ENCODE results near the gene MLH3.

Gene MLH3

GRCh38 chr14:75067212-75067611 lies 15.9 kb upstream of the MLH3 start:
- DNase-seq (ENCODE audit: low read depth in 2 of 3, low spot score in 1 of 3) = no peak

DNA sequence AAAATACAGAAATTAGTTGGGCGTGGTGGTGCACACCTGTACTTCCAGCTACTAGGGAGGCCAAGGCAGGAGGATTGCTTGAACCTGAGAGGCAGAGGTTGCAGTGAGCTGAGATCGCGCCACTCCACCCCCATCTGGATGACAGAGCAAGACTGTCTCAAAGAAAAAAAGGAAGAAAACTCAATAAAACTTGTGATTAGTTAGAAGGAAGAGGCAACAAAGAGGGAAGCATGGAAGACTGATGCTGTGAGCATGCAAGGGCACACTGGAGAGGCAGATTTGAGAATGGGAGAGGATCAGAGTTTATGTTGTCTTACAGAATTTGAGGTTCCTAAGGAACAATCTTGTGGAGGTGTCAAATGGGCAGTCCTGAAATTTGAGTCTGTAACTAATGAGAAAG lies 15.4 kb upstream of the MLH3 start:
- DNase-seq (ENCODE audit: low read depth in 2 of 3, low spot score in 1 of 3) = no peak

DNA sequence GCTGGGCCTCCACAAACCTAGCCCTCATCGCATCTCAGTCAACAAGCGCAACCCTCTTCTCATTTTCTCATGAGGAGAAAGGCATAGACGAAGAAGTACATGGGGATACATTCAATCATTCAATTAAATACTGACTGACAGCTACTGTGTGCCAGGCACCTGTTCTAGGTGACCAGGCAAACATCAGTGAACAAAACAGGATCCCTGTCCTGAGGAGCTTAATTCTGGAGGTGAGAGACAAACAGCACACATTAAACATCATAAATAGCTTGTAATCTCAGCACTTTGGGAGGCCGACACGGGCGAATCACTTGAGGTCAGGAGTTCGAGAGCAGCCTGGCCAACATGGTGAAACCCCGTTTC lies 12.9 kb upstream of the MLH3 start:
- no peak for DNase-seq (ENCODE audit: low read depth in 2 of 3, low spot score in 1 of 3)

DNA sequence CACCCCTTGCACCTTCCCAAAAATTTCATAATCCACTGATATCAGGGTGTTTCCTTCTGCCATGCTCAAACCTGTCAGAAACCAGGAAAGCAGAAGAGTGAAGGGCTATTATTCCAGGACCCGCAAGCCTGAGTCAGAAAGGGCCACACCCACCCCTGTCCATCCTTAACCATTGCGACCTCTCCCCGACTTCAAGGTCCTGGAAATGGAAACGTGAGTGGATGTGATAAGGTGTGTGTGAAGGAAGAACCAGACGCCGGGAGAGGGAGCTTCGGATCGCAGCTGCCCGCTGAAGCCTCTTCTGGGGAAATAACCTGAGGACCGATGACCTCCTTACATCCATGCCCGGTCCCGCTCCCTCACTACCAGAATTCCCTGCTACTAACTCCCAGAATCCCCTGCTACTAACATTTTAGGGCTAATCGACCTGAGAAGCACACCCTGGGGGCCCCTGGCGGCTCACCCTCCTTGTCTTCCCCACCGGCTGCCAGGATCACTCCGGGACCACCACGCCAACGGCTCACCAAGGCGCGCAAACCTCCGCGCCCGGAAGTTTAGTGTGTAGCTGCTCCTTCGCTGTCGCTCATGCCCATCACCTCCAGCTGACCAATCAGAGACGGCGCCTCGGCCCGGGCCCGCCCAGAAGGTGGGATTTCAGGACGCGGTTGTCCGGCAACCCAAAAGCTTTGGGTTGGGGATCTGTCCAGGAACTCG lies 12.4 kb upstream of the MLH3 start, which contains the start of gene ACYP1:
Gene ACYP1, minus strand, starts transcription at position 534 of the 714 bp plus-strand sequence. Its CDS starts 471 bp downstream, at position 63.
- DNase-seq (ENCODE audit: low read depth in 2 of 3, low spot score in 1 of 3) = peak; percentile 87 to 94 (median 89)

GRCh38 chr14:75063013-75063412 lies 11.7 kb upstream of the MLH3 start:
- no peak for DNase-seq (ENCODE audit: low read depth in 2 of 3, low spot score in 1 of 3)

- DNase-seq (ENCODE audit: low read depth in 2 of 3, low spot score in 1 of 3) = no peak
Measured at GRCh38 chr14:75060420-75060819, 9.2 kb upstream of the MLH3 start.

- DNase-seq (ENCODE audit: low read depth in 2 of 3, low spot score in 1 of 3) = no peak
Measured at GRCh38 chr14:75059642-75060041, 8.4 kb upstream of the MLH3 start.

DNA sequence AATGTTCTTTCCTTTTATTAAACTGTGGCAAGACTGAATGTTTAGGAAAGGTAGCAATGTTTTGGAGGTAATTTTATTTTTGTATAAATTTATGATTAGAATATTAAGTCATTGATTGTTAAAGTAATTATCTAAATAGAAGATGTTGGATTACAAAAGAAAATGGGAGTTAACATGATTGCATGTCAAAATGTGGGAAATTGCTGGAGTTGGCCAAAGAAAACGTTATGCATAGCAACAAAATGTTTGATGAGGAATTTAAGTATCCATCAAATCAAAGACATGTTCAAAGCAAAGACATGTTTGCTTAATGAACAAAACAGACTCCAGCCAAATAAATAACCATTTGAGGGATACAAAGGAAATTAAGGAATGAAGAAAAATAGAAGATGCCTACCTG lies 3.2 kb upstream of the MLH3 start:
- DNase-seq (ENCODE audit: low read depth in 2 of 3, low spot score in 1 of 3) = no peak

GRCh38 chr14:75053396-75054291 lies 2.4 kb upstream of the MLH3 start:
- DNase-seq (ENCODE audit: low read depth in 2 of 3, low spot score in 1 of 3) = no peak

DNA sequence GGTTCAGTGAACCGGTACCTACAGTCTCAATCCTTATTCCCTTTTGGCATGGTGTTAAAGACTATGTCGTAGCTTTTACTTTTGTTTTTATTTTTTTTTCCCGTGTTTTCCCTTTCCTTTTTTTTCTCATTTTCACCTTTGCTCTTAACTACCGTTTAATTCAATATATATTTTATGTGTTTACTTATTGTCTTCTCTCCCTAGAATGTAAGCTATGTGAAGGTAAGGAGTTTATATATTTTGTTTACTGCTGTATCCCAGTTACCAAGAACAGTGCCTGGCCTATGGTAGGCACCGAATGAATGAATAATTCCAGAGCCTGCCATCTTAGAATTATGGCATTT lies 261 bp upstream of the MLH3 start:
- DNase-seq (ENCODE audit: low read depth in 2 of 3, low spot score in 1 of 3) = no peak

- DNase-seq (ENCODE audit: low read depth in 2 of 3, low spot score in 1 of 3) = no peak
Measured at GRCh38 chr14:75049731-75050201, 1.5 kb downstream of the MLH3 start.

GRCh38 chr14:75049136-75049535 lies 2.1 kb downstream of the MLH3 start:
- DNase-seq (ENCODE audit: low read depth in 2 of 3, low spot score in 1 of 3) = no peak

DNA sequence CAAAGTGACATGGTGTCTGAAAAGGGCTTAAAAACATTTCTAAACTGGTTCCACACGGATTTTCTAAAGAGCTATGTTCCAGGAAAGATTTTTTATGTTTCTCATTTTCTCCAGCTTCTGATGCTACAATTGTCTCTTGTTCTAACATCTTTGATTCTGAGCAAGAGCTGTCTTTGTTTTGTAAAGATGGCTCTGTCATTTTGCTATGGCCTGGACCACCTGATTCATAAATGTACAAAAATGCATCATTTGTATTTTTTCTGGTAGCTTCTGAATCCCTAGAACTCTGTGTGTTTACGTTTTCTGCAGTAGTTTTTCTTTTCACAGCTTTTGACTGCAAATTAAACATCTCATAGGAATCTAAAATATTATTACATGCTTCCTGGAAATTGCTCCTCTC lies 3.2 kb downstream of the MLH3 start:
- DNase-seq (ENCODE audit: low read depth in 2 of 3, low spot score in 1 of 3) = no peak

- DNase-seq (ENCODE audit: low read depth in 2 of 3, low spot score in 1 of 3) = no peak
Measured at GRCh38 chr14:75047506-75047905, 3.8 kb downstream of the MLH3 start.

- no peak for DNase-seq (ENCODE audit: low read depth in 2 of 3, low spot score in 1 of 3)
Measured at GRCh38 chr14:75046899-75047298, 4.4 kb downstream of the MLH3 start.

DNA sequence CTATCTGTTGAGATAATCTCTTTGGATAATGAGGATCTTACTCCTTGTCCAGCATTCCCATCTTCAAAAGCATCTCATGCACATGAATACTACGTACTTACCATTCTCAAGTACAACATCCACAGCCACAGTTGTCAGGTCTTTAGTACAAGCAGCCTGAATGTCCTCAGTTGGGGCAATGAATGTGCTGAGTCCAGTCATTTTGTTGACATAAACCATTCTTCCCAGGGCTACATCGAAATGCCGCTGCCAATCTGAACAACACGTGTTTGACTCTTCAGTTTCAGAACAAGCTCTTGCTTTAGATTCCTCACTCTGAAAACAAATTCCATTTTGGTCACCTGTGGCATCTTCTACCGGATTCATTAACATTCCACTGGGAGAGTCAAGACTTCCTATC lies 5.0 kb downstream of the MLH3 start:
- DNase-seq (ENCODE audit: low read depth in 2 of 3, low spot score in 1 of 3) = no peak

GRCh38 chr14:75044752-75045151 lies 6.5 kb downstream of the MLH3 start:
- DNase-seq (ENCODE audit: low read depth in 2 of 3, low spot score in 1 of 3) = no peak

DNA sequence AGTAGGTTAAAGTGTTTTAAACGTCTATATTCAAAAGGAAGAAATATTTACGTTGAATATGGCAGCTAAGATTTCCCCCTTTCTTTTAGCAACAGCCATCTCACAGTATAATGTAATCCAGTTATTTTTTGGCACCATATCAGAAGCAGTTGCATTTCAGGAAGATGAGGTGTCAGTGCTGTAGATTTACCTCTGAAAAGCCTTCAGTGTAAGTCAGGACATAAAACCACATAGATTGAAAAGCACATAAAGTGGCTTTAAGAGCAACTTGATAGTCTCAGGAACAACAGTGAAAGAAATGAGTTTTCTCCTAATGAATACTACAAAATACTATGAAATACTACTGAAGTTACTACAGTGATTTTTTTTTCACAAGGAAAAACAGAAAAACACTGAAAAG lies 6.9 kb downstream of the MLH3 start:
- no peak for DNase-seq (ENCODE audit: low read depth in 2 of 3, low spot score in 1 of 3)

- DNase-seq (ENCODE audit: low read depth in 2 of 3, low spot score in 1 of 3) = no peak
Measured at GRCh38 chr14:75042035-75042434, 9.2 kb downstream of the MLH3 start.

- DNase-seq (ENCODE audit: low read depth in 2 of 3, low spot score in 1 of 3) = no peak
Measured at GRCh38 chr14:75041613-75042012, 9.7 kb downstream of the MLH3 start.

DNA sequence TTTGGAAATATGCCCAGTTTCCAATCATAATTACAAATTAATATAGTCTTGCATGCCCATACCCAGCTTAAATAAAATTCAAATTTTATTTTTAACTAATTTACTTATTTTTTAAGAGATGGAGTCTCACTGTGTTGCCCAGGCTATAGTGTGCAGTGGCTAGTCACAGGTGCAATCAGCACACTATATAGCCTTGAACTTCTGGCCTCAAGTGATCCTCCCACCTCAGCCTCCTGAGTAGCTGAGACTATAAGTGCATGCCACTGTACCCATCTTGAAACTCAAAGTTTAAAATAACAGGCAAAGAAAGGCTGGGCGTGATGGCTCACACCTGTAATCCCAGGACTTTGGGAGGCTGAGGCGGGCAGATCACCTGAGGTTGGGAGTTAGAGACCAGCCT lies 10.3 kb downstream of the MLH3 start:
- no peak for DNase-seq (ENCODE audit: low read depth in 2 of 3, low spot score in 1 of 3)

GRCh38 chr14:75040507-75040906 lies 10.8 kb downstream of the MLH3 start:
- DNase-seq (ENCODE audit: low read depth in 2 of 3, low spot score in 1 of 3) = no peak
